ENCODE data around the gene ZNF438.

DNA sequence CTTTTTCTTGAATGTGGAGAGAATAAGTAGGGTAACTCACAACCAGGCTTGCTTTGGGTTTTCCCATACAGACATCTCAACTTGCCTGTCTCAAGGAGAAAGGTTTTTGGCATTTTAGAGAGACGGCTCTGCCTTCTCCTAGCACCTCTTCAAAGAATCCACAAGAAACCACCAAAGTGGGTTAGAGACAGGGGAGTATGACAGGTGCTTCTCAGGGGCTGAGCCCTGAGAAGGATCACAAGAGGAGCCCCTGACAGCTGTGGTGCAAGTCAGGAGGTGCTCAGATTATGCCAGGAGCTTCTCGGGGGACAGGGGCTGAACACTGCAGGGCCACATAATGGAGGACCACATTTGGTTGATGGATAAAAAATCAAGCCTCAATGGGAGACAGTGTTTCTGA lies 231.3 kb downstream of the ZNF438 start:
- TF ChIP-seq FOXK2 (IDR thresholded peaks at IDR 0.05) (no peak), ELF4 (IDR thresholded peaks at IDR 0.05) (no peak), ZNF384 (IDR thresholded peaks at IDR 0.05) (no peak), ARNT (IDR thresholded peaks at IDR 0.05) (no peak), TARDBP (IDR thresholded peaks at IDR 0.05) (no peak), SP1 (IDR thresholded peaks at IDR 0.05) (no peak), HDGF (IDR thresholded peaks at IDR 0.05; ENCODE audit: borderline replicate concordance) (no peak), SUZ12 (IDR thresholded peaks at IDR 0.05) (no peak), L3MBTL2 (conservative IDR thresholded peaks at IDR 0.05) (no peak), FOXA1 (IDR thresholded peaks at IDR 0.05) (no peak)
